SK-N-MC (cell line): ENCODE data around the gene STRIP2.
"Not testable (repeated sequence)": the region's sequence is repeated elsewhere in the genome, so short reads cannot be mapped to it uniquely, and the experiment has no call there.

Source experiments
- EZH2 ChIP-seq: fragments of 200-600 bp; sonication (generic); IDR thresholded peaks from one replicate; pipeline ENCODE4 v1.6.1; 2017; ENCODE audit warnings: antibody characterized with exemption
- FOXP2 ChIP-seq: optimal IDR thresholded peaks from 2 replicates; pipeline ENCODE3; 2011; ENCODE audit warnings: mild to moderate bottlenecking, moderate library complexity; ENCODE audit not compliant: insufficient read depth; ENCODE audit errors: extremely low read length, control extremely low read depth
- POLR2AphosphoS5 ChIP-seq: IDR thresholded peaks from 2 replicates; pipeline ENCODE4 v1.6.1; 2012; ENCODE audit warnings: mild to moderate bottlenecking, low read depth, low read length, borderline replicate concordance

DNA sequence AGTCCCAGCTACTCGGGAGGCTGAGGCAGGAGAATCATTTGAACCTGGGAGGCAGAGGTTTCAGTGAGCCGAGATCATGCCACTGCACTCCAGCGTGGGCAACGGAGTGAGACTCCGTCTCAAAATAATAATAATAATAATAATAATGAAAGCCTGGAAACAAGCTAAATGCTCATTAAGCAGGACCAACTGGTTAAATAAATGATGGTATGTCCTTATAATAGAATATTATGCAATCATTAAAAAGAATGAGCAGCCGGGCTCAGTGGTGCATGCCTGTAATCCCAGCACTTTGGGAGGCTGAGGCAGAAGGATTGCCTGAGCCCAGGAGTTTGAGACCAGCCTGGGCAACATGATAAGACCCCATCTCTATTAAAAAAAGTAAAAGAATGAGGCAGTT, 47.1 kb downstream of the STRIP2 start:
- TF ChIP-seq POLR2AphosphoS5, EZH2, FOXP2: not testable (repeated sequence)
